HK-2 (cell line): ENCODE data around the gene LURAP1L.

ENCODE experiments used
- DNase-seq: peaks from one replicate; pipeline ENCODE4 v3.0.0-alpha.2; 2018; ENCODE audit not compliant: unreplicated experiment

LURAP1L gene

GRCh38 chr9:12812710-12813109, 37.9 kb downstream of the LURAP1L start:
- no peak for DNase-seq

- DNase-seq, result no peak
Measured at GRCh38 chr9:12813533-12813932, 38.7 kb downstream of the LURAP1L start.

- peak; percentile 36 for DNase-seq
Measured at GRCh38 chr9:12813960-12814876, 39.4 kb downstream of the LURAP1L start.

- DNase-seq, result no peak
Measured at GRCh38 chr9:12814877-12815237, 40.0 kb downstream of the LURAP1L start.

- DNase-seq, result no peak
Measured at GRCh38 chr9:12815888-12816287, 41.1 kb downstream of the LURAP1L start.

DNA sequence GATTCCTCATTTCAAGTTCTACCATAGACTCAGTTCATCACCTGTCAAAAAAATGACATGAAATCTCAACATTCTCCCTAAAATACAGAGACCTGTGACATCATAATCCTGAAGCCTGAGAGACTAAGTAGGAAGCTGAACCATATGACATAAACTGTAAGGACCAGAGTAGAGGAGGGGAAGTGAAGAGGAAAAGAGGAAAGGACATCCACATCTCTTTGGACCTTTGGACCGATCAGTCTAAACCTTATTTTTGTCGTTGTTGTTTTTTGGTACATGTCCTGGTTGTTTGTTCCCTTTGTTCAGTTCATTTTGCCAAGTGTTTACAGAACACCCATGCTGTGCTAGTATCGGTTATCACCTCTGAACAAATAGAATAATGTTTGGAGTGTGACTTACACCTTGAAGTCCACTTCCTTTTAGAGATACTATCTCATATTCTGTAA, 41.9 kb downstream of the LURAP1L start:
- no peak for DNase-seq

DNA sequence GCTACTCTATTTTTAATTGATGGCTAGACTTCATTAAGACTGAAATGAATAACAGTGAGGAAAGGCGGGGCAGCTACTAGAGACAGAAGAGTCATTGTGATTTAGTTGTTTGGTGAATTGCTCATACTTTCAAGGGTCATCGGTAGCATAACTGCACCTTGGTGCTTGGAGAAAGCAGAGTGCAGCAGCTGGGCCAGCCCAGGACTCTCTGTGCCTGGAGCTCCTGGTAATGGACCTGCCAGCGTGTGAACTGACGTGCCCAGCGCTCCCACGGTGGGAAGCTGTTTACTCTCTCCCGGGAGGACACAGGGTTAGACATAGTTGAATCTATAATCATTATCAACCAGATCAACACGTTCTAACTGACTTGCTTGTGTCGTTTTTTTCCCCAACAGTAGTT, 42.9 kb downstream of the LURAP1L start:
- no peak for DNase-seq

- DNase-seq, result no peak
Measured at GRCh38 chr9:12818431-12819000, 43.7 kb downstream of the LURAP1L start.

DNA sequence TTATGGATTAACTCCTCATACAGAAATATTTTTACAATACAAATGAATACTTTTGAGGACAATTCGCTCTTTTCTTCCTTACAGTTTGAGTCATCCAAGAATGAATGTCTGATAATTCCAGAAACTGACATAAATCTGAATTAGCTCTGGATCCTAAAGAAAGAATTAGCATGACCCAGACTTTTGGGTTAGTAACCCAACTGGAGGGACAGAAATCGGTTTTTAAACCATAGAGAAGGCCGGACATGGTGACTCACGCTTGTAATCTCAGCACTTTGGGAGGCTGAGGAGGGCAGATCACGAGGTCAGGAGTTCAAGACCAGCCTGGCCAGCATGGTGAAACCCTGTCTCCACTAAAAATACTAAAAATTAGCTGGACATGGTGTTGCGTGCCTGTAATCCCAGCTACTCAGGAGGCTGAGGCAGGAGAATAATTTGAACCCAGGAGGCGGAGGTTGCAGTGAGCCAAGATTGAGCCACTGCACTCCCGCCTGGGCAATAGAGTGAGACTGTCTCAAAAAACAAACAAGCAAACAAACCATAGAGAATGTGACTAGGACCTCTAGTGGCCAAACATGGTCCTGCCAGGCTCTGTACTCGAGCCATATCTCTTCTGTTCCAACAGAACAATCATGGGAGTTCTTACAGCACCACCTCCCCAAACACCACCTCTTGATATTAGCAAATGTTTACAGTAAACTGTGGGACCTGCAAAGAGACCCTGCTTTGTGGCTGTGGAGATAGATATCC, 44.8 kb downstream of the LURAP1L start:
- DNase-seq, result no peak

GRCh38 chr9:12822111-12822510, 47.3 kb downstream of the LURAP1L start:
- DNase-seq, result no peak

DNA sequence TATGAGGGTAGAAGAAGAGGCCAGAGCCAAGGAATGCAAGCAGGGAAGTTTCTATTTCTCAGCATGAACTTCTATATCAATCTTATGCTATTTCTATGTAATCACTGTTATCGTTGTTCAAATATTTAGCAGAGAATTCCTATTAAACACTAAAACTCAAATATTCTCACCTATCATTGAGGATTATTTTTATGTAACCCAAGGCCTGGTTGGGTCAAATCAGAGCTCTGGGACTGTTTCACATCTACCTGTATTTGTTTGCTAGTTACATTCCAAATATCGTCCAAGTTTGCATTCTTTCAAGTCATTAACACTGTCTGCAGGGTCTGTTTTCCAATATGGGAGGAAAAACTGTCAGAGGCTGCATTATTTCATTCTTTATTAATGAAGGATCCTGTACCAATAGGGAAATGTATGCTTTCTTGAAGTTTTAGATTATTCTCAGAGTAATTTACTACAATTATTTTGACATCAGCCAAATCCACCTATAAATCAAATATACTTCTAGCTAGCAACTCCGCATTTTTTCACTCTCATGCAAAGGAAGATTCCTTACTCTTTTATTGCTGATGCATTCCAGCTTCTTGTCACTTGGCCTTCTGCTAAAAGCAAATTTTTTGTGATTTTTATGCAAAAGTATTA, 52.2 kb downstream of the LURAP1L start:
- no peak for DNase-seq

GRCh38 chr9:12833701-12834100, 58.9 kb downstream of the LURAP1L start:
- no peak for DNase-seq

DNA sequence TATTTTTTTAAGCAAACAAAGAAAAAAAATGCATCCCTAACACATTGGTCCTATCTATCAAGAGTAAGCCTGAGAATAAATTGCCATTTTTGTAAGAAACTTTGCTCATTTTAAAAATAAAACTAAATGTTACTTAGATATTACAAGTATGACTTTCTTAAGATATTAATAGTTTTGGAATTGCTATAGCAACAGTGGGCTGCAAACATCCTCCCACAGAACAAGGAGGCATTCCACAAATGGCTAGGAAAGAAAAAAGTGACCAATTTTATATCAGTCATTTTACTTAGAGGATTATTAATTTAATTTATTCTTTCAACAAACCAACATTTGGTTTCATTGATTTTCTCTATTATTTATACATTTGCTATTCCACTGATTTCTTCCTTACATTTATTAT, 63.7 kb downstream of the LURAP1L start:
- no peak for DNase-seq

- DNase-seq, result no peak
Measured at GRCh38 chr9:12843735-12844134, 68.9 kb downstream of the LURAP1L start.

DNA sequence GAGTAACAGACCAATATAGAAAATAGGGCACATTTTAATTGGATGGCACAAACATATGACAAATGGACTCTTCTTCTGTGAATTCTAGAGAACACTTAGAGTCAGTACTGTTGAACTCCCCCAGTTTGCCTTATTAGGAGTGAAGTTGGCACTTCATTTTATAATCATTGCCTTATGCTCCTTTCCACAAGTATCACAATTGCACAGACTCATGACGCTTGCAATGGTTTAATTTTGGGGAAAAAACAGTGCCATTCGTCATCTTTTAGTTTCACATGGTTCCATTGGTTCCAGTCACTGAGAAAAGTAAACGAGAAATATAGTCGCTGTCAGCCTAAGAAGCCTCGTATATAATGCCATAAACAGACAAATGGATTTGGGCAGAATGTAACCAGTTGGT, 71.2 kb downstream of the LURAP1L start:
- DNase-seq, result no peak

DNA sequence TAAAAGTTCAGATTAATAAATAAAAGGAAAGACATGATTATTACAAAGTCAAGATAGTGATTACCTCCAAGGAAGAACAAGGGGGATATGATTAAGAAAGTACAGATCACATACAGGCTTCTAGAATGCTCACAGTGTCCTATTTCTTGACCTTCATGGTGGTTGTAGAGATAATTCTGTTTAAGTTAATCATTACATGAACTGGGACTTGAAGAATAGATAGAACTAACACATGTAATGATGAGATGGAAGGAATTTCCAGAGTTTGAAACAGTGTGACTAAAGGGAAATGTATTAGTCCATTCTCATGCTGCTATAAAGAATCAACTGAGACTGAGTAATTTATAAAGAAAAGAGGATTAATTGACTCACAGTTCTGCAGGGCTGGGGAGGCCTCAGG, 72.7 kb downstream of the LURAP1L start:
- DNase-seq, result no peak

DNA sequence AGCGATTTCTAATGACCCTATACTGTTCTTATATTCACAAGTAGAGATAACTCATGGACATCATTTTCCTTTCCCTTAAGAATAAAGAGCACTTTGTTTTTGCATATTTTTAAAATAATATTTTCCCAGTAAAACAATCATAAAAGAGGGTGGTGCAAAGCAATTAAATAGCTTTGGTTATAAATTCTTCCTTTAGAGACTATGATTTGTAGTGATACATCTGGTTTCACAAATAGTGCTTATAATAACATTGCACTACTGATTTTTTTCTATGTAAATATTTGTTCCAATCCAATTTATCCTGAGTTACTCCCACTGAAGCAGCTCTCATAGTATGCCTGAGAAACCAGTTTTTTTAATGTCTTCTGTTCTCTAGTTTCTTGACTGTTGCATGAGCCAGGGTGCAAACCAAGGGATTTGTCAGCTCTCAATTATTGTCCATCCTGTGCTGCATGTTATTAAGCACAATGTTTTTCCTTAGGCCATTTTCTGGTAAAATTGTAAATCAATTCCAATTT, 74.7 kb downstream of the LURAP1L start:
- no peak for DNase-seq

DNA sequence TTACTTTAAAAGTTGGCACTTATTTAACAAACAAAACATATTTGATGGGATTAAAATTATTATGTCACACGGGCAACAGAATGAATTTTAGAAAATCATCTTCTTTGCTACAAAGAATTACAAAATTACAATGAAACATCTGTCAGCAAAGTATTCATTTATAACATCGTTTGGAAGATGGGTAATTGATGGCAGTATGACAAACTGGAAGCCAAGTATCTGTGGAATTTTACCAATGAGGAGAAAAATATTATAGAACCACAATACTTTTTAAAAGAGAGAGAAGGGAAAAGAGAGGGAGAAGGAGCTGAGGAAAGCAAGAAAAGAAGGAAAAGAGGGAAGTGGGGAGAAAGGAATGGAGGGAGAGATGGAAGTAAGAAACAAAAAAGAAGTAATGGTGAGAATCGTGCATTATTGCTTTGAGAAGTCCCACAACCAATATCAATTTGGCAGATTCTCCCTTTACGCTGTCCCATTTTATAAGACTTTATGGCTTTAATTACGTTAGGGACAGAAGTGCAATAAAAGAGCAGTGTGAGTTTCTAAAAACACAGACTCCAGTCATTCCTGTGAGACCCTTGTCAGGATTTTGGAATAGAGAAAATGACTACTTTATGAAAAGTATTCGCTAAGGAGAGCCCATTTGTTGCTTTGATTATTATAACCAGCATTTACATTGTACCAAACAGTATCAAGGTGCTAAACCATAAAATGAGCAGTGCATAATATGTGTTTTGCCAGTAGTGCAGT, 76.7 kb downstream of the LURAP1L start:
- no peak for DNase-seq

DNA sequence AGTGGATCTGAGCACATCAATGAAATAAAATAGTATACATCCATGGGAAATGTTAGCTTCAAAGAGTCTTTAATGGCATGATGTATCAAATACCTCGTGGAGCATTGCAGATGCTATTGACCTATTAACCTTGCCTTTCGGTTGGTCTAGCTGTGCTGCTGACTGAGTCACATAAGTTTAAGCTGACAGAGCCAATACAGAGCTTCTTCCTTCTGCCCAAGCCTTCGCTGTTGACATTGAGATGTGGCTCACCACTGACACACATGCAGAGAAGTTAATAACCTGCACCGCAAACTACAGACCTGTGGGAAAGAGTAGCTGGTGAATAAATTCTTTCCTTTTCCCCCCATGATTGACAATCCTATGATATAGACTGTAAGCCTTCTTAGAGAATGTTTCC, 78.2 kb downstream of the LURAP1L start:
- no peak for DNase-seq

DNA sequence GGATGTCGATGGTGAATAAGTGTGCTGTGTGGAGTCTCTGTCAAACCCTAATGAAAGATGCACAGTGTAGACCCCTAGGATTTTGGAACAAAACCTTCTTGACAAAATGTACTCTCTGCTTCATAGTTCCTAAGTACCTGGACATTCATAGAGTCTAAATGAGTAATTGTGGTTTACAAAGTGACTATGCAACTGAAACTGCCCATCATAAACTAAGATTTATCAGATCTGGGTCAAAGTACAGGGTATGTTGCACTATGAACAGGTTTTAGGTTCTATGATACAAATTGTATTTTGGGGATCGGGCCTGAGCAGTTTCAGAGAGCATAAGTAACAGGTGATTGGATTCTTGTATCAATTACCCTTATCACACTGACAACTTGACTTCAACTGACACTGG, 79.4 kb downstream of the LURAP1L start:
- no peak for DNase-seq

GRCh38 chr9:12855066-12855465, 80.2 kb downstream of the LURAP1L start:
- no peak for DNase-seq
